Measurements from ENCODE around the gene CAPN1.

Gene CAPN1

GRCh38 chr11:65151331-65151899 lies 30.3 kb upstream of the CAPN1 start:
- no peak overlapping the region for H3K4me3 ChIP-seq (ENCODE audit: low read depth, low read length)
- DNase-seq (ENCODE audit: low read depth), result no peak
- no peak for TF ChIP-seq CTCF (conservative IDR thresholded peaks at IDR 0.05; ENCODE audit: low read depth, low read length)

GRCh38 chr11:65152122-65152521 lies 29.6 kb upstream of the CAPN1 start:
- TF ChIP-seq CTCF (conservative IDR thresholded peaks at IDR 0.05; ENCODE audit: low read depth, low read length), result no peak
- DNase-seq (ENCODE audit: low read depth), result no peak
- no peak overlapping the region for H3K4me3 ChIP-seq (ENCODE audit: low read depth, low read length)

- no peak overlapping the region for H3K4me3 ChIP-seq (ENCODE audit: low read depth, low read length)
- DNase-seq (ENCODE audit: low read depth), result no peak
- no peak for TF ChIP-seq CTCF (conservative IDR thresholded peaks at IDR 0.05; ENCODE audit: low read depth, low read length)
Observed at GRCh38 chr11:65156256-65156655, 25.5 kb upstream of the CAPN1 start.

- no peak for TF ChIP-seq CTCF (conservative IDR thresholded peaks at IDR 0.05; ENCODE audit: low read depth, low read length)
- no peak for DNase-seq (ENCODE audit: low read depth)
- no peak overlapping the region for H3K4me3 ChIP-seq (ENCODE audit: low read depth, low read length)
Observed at GRCh38 chr11:65156926-65157325, 24.8 kb upstream of the CAPN1 start.

GRCh38 chr11:65157336-65157735 lies 24.4 kb upstream of the CAPN1 start:
- H3K4me3 ChIP-seq (ENCODE audit: low read depth, low read length), result no peak overlapping the region
- DNase-seq (ENCODE audit: low read depth), result no peak
- no peak for TF ChIP-seq CTCF (conservative IDR thresholded peaks at IDR 0.05; ENCODE audit: low read depth, low read length)

- no peak overlapping the region for H3K4me3 ChIP-seq (ENCODE audit: low read depth, low read length)
- TF ChIP-seq CTCF (conservative IDR thresholded peaks at IDR 0.05; ENCODE audit: low read depth, low read length), result no peak
- no peak for DNase-seq (ENCODE audit: low read depth)
Observed at GRCh38 chr11:65159012-65159411, 22.7 kb upstream of the CAPN1 start.

- no peak for DNase-seq (ENCODE audit: low read depth)
- no peak for TF ChIP-seq CTCF (conservative IDR thresholded peaks at IDR 0.05; ENCODE audit: low read depth, low read length)
- no peak overlapping the region for H3K4me3 ChIP-seq (ENCODE audit: low read depth, low read length)
Observed at GRCh38 chr11:65160643-65161042, 21.1 kb upstream of the CAPN1 start.

Data from choroid plexus epithelial cell (primary cell).